Stimulated activated naive B cell treated with anti-CD40 and anti-IgM and Interleukin-4, amounts not matched to agents 10 μg/mL and 1 μg/mL and 100 μg/mL, for 72 hours (primary cell): ENCODE measurements around the gene CLEC12A.
"Not testable (repeated sequence)": the region's sequence is repeated elsewhere in the genome, so short reads cannot be mapped to it uniquely, and the experiment has no call there.

Source experiments
- ATAC-seq, 2 donors: fragments of 150-1000 bp; cut with Tn5 transposase; replicated peaks; 2 replicates each; pipeline ENCODE4 v1.10.0; 2021; ENCODE audit warnings: moderate library complexity in 1 of 2
- DNase-seq: peaks from one replicate; pipeline ENCODE4 v3.0.0; 2021
- H3K27ac Mint-ChIP-seq: one replicate; pipeline ENCODE4 v1.8.0; 2022; ENCODE audit warnings: mild to moderate bottlenecking, mixed read lengths
- H3K27me3 Mint-ChIP-seq, 2 donors: one replicate each; pipeline ENCODE4 v1.8.0; 2022; ENCODE audit warnings: mixed read lengths in 2 of 2
- H3K36me3 Mint-ChIP-seq, 2 donors: one replicate each; pipeline ENCODE4 v1.8.0; 2022; ENCODE audit warnings: mixed read lengths in 2 of 2, mild to moderate bottlenecking in 1 of 2
- H3K4me1 Mint-ChIP-seq, 2 donors: one replicate each; pipeline ENCODE4 v1.8.0; 2022; ENCODE audit warnings: mixed read lengths in 2 of 2, mild to moderate bottlenecking in 1 of 2
- H3K4me3 Mint-ChIP-seq, 2 donors: one replicate each; pipeline ENCODE4 v1.8.0; 2022; ENCODE audit warnings: mild to moderate bottlenecking in 2 of 2, mixed read lengths in 2 of 2, moderate library complexity in 1 of 2
- H3K9me3 Mint-ChIP-seq, 2 donors: one replicate each; pipeline ENCODE4 v1.8.0; 2022; ENCODE audit warnings: mixed read lengths in 2 of 2, mild to moderate bottlenecking in 1 of 2

Gene CLEC12A

GRCh38 chr12:9991876-9992275, 20.7 kb downstream of the CLEC12A start:
- no peak overlapping the region for H3K4me3 Mint-ChIP-seq
- H3K27me3 Mint-ChIP-seq: peaks cover 48 to 59% of the 10 kb centered on the region in 2 donors
- H3K27ac Mint-ChIP-seq: no peak overlapping the region
- H3K36me3 Mint-ChIP-seq: peaks cover 0 to 3% of the 10 kb centered on the region in 2 donors
- ATAC-seq (no peak), DNase-seq (no peak)
- H3K9me3 Mint-ChIP-seq: no peaks in the 10 kb centered on the region
- H3K4me1 Mint-ChIP-seq: peaks cover 5 to 11% of the 10 kb centered on the region in 2 donors

- peak overlapping the region in 1 of 2 donors; percentile 23 for H3K4me3 Mint-ChIP-seq
- H3K36me3 Mint-ChIP-seq: peaks cover 0 to 3% of the 10 kb centered on the region in 2 donors
- H3K4me1 Mint-ChIP-seq: peaks cover 5 to 11% of the 10 kb centered on the region in 2 donors
- DNase-seq (no peak), ATAC-seq (peak in 1 of 2 donors; percentile 41)
- no peaks in the 10 kb centered on the region for H3K9me3 Mint-ChIP-seq
- H3K27ac Mint-ChIP-seq: no peak overlapping the region
- peaks cover 48 to 59% of the 10 kb centered on the region in 2 donors for H3K27me3 Mint-ChIP-seq
These were observed 21.1 kb downstream of the CLEC12A start for GRCh38 chr12:9992296-9992695.

DNA sequence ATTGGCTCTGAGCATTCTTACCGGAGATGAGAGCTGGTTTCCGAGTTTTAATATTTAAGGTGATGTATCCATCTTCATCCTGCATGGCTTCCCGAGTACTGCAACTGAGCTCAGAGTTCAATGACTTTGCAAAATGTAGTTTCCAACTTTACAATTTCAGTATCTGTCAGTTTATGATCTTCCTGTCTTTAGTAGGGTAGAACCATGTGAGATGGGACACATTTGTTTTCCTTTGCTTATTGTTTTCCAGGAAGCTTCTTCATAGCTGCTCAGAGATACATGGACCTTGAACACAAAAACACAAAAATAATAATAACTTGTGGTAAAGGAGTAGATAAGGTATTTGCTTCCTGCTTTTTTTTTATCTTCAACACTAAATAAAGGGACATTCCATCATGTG, 27.8 kb downstream of the CLEC12A start, which contains the start of gene CLEC1B:
Gene CLEC1B (minus strand): TSS at position 106 of the 400 bp plus-strand sequence. CDS start 21 bp downstream, at position 85.
- DNase-seq (no peak), ATAC-seq (no peak)
- Mint-ChIP-seq H3K36me3 (no peaks in the 10 kb centered on the region), H3K27ac (no peak within 1 kb of the TSS), H3K9me3 (no peaks in the 10 kb centered on the region), H3K4me3 (no peak within 1 kb of the TSS), H3K4me1 (no peaks in the 10 kb centered on the region), H3K27me3 (peaks cover 38 to 48% of the 10 kb centered on the region in 2 donors)

- H3K36me3 Mint-ChIP-seq: no peaks in the 10 kb centered on the region
- no peak overlapping the region for H3K4me3 Mint-ChIP-seq
- H3K27me3 Mint-ChIP-seq: peaks cover 38 to 51% of the 10 kb centered on the region in 2 donors
- DNase-seq: no peak
- H3K27ac Mint-ChIP-seq: no peak overlapping the region
- no peaks in the 10 kb centered on the region for H3K9me3 Mint-ChIP-seq
- ATAC-seq: no peak
- H3K4me1 Mint-ChIP-seq: no peaks in the 10 kb centered on the region
These were observed 30.1 kb downstream of the CLEC12A start for GRCh38 chr12:10001171-10001776.

- no peak overlapping the region for H3K27ac Mint-ChIP-seq
- DNase-seq (no peak), ATAC-seq (no peak)
- no peaks in the 10 kb centered on the region for H3K36me3 Mint-ChIP-seq
- peaks cover 0 to 4% of the 10 kb centered on the region in 2 donors for H3K4me1 Mint-ChIP-seq
- H3K27me3 Mint-ChIP-seq: peaks cover 18 to 38% of the 10 kb centered on the region in 2 donors
- H3K4me3 Mint-ChIP-seq: no peak overlapping the region
- no peaks in the 10 kb centered on the region for H3K9me3 Mint-ChIP-seq
These were observed 41.6 kb downstream of the CLEC12A start for GRCh38 chr12:10012630-10013330.

DNA sequence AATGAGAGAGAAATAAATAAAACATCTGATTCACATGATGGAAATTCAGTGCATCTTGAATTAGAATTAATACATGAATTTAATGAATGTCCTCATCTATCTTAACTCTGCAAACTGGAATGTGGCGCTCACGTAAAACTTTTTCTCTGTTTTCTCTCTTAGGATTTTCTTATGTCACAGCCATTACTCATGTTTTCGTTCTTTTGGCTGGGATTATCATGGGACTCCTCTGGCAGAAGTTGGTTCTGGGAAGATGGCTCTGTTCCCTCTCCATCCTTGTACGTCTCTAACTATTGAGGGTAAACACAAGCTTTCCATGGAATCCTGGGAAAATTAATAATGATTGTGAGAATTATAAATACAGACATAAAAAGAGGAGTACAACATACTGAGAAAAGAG, 44.2 kb downstream of the CLEC12A start:
- no peaks in the 10 kb centered on the region for H3K4me1 Mint-ChIP-seq
- H3K27me3 Mint-ChIP-seq: peaks cover 9 to 18% of the 10 kb centered on the region in 2 donors
- DNase-seq (no peak), ATAC-seq (no peak)
- no peaks in the 10 kb centered on the region for H3K36me3 Mint-ChIP-seq
- no peaks in the 10 kb centered on the region for H3K9me3 Mint-ChIP-seq
- no peak overlapping the region for H3K4me3 Mint-ChIP-seq
- H3K27ac Mint-ChIP-seq: no peak overlapping the region

- peaks cover 8 to 14% of the 10 kb centered on the region in 2 donors for H3K27me3 Mint-ChIP-seq
- H3K9me3 Mint-ChIP-seq: no peaks in the 10 kb centered on the region
- DNase-seq (no peak), ATAC-seq (no peak)
- H3K4me1 Mint-ChIP-seq: no peaks in the 10 kb centered on the region
- H3K27ac Mint-ChIP-seq: no peak overlapping the region
- no peak overlapping the region for H3K4me3 Mint-ChIP-seq
- no peaks in the 10 kb centered on the region for H3K36me3 Mint-ChIP-seq
These were observed 45.7 kb downstream of the CLEC12A start for GRCh38 chr12:10016881-10017280.

- Mint-ChIP-seq H3K4me3 (no peak overlapping the region), H3K27me3 (peaks cover 4 to 8% of the 10 kb centered on the region in 2 donors), H3K36me3 (no peaks in the 10 kb centered on the region), H3K27ac (no peak overlapping the region), H3K9me3 (no peaks in the 10 kb centered on the region), H3K4me1 (no peaks in the 10 kb centered on the region)
- DNase-seq (no peak), ATAC-seq (no peak)
These were observed 47.2 kb downstream of the CLEC12A start for GRCh38 chr12:10018386-10018785.

GRCh38 chr12:10021342-10021741, 50.1 kb downstream of the CLEC12A start:
- Mint-ChIP-seq H3K27ac (no peak overlapping the region), H3K27me3 (no peaks in the 10 kb centered on the region)

DNA sequence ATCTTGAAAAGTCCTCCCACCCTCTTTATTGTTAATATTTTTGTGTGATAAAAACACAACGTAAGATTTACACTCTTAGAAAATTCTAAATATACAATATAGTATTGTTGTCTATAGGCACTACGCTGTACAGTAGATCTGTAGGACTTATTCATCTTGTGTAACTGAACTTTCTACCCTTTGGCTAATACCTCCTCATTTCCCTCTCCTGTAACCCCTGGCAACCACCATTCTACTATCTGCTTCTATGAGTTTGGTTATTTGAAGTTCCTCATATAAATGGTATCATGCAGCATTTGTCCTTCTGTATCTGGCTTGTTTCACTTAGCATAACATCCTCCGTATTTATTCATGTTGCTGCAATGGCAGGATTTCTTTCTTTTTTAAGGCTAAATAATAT, 54.0 kb downstream of the CLEC12A start:
- Mint-ChIP-seq H3K36me3 (no peaks in the 10 kb centered on the region), H3K4me1 (no peaks in the 10 kb centered on the region), H3K27ac (no peak overlapping the region), H3K9me3 (peaks cover 0 to 2% of the 10 kb centered on the region in 2 donors), H3K4me3 (no peak overlapping the region), H3K27me3 (peaks cover 4 to 5% of the 10 kb centered on the region in 2 donors)
- no peak for ATAC-seq
- DNase-seq: no peak

More at GRCh38 chr12:10021342-10021741, 50.1 kb downstream of the CLEC12A start:
- Mint-ChIP-seq H3K36me3 (no peaks in the 10 kb centered on the region), H3K4me3 (no peak overlapping the region), H3K9me3 (peaks cover 0 to 2% of the 10 kb centered on the region in 2 donors), H3K4me1 (no peaks in the 10 kb centered on the region)
- ATAC-seq (no peak), DNase-seq (no peak)

DNA sequence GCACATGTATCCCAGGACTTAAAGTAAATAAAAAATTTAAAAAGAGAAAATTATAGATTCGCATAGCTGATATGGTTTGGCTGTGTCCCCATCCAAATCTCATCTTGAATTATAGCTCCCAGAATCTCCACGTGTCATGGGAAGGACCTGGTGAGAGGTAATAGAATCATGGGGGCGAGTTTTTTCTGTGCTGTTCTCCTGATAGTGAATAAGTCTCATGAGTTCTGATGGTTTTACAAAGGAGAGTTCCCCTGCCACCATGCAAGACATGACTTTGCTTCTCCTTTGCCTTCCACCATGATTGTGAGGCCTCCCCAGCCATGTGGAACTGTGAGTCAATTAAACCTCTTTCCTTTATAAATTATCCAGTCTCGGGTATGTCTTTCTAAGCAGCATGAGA, 55.5 kb downstream of the CLEC12A start:
- not testable (repeated sequence) for ATAC-seq, H3K9me3 Mint-ChIP-seq, H3K4me3 Mint-ChIP-seq, H3K27ac Mint-ChIP-seq, H3K4me1 Mint-ChIP-seq, H3K36me3 Mint-ChIP-seq, DNase-seq, H3K27me3 Mint-ChIP-seq

DNA sequence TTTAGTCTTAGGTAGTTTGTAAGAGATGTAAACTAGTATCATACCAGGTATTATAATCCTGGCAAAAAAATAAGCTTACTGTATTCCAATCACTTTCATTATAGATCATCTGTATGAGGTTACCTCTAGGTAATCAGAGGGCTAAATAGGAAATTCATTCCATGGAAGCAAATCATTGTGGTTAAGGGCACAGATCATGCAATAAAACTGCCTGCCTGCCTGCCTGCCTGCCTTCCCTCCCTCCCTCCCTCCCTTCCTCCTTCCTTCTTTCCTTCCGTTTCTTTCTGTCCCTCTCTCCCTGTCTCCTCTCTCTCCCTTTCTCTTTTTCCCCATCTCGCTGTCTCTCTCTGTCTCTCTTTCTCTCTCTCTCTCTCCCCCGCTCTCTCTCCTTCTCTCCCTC, 56.1 kb downstream of the CLEC12A start:
- Mint-ChIP-seq H3K36me3 (no peaks in the 10 kb centered on the region), H3K9me3 (peaks cover 0 to 2% of the 10 kb centered on the region in 2 donors), H3K27me3 (peaks cover 10 to 12% of the 10 kb centered on the region in 2 donors), H3K4me1 (no peaks in the 10 kb centered on the region), H3K27ac (no peak overlapping the region), H3K4me3 (no peak overlapping the region)
- ATAC-seq: no peak
- no peak for DNase-seq

DNA sequence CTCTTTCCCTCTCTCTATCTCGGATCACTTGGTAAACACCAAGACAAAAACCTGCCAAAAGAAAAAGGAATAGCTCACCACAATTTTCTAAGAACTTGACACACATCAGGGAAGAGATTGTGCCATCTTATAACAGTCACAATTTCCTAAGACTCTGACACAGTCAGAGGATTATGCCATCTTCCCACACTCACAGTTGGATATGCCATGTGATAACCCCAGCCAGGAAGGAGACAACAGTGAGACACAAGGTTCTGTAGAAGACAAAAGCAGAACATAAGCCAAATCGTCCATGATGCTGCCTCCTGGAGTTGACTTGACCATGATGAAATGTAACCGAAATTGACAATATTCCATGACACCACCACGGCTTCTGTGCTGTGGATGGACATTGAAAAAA, 56.5 kb downstream of the CLEC12A start:
- Mint-ChIP-seq H3K27ac (no peak overlapping the region), H3K9me3 (peaks cover 0 to 2% of the 10 kb centered on the region in 2 donors), H3K36me3 (no peaks in the 10 kb centered on the region), H3K27me3 (peaks cover 10 to 15% of the 10 kb centered on the region in 2 donors), H3K4me1 (no peaks in the 10 kb centered on the region), H3K4me3 (no peak overlapping the region)
- ATAC-seq (no peak), DNase-seq (no peak)

- no peak for DNase-seq
- peaks cover 0 to 2% of the 10 kb centered on the region in 2 donors for H3K9me3 Mint-ChIP-seq
- peaks cover 10 to 33% of the 10 kb centered on the region in 2 donors for H3K27me3 Mint-ChIP-seq
- no peaks in the 10 kb centered on the region for H3K4me1 Mint-ChIP-seq
- no peak within 1 kb of the TSS for H3K4me3 Mint-ChIP-seq
- H3K27ac Mint-ChIP-seq: peak within 1 kb of the TSS; percentile 0
- no peak for ATAC-seq
- no peaks in the 10 kb centered on the region for H3K36me3 Mint-ChIP-seq
These were observed 59.2 kb downstream of the CLEC12A start, which contains the start of gene CLEC9A for GRCh38 chr12:10030446-10030845. TSS of gene CLEC9A (plus strand) at chr12:10030682. CDS start at chr12:10052688, 22,006 bp downstream.

- no peak overlapping the region for H3K27ac Mint-ChIP-seq
- no peaks in the 10 kb centered on the region for H3K36me3 Mint-ChIP-seq
- ATAC-seq (no peak), DNase-seq (no peak)
- peaks cover 10 to 35% of the 10 kb centered on the region in 2 donors for H3K27me3 Mint-ChIP-seq
- H3K4me3 Mint-ChIP-seq: no peak overlapping the region
- H3K9me3 Mint-ChIP-seq: peaks cover 0 to under 1% of the 10 kb centered on the region in 2 donors
- H3K4me1 Mint-ChIP-seq: no peaks in the 10 kb centered on the region
These were observed 60.1 kb downstream of the CLEC12A start for GRCh38 chr12:10031321-10031720.
